ENCODE measurements around the gene GNG3. TPM values are rescaled to one million over a fixed set of nuclear protein-coding genes. Genes with fewer than 3 reads are reported as not detected.

The GNG3 gene
- total and polyA plus RNA-seq, 2 experiments from 2014 or later: 0.23 to 1.2 TPM

GRCh38 chr11:62752994-62753735 lies 45.7 kb downstream of the GNG3 start:
- WGBS (ENCODE audit: low lambda C conversion rate, missing lambda C conversion rate): 90% methylated on average over 15 of the region's 15 CpGs
- Histone ChIP-seq H3K79me2 (peaks cover 32% of the 10 kb centered on the region), H4K20me1 (ENCODE audit: insufficient read depth, poor library complexity, severe bottlenecking) (no peaks in the 10 kb centered on the region), H2AFZ (peak overlapping the region; percentile 70), H3K4me1 (ENCODE audit: insufficient read depth) (peaks cover 12% of the 10 kb centered on the region), H3K9me2 (replicated peaks; ENCODE audit: insufficient read depth) (no peaks in the 10 kb centered on the region), H3K4me2 (peak overlapping the region; percentile 75), H3K9me3 (ENCODE audit: low read depth) (no peaks in the 10 kb centered on the region), H3K27ac (peak overlapping the region; percentile 91), H3K27me3 (no peaks in the 10 kb centered on the region), H3K4me3 (peak overlapping the region; percentile 67), H3K36me3 (replicated peaks; ENCODE audit: insufficient read depth, low read depth) (no peaks in the 10 kb centered on the region)
- TF ChIP-seq CTCF (IDR thresholded peaks at IDR 0.05; ENCODE audit: poor library complexity): no peak
- no peak for TF ChIP-seq EZH2phosphoT487 (IDR thresholded peaks at IDR 0.05; ENCODE audit: low read depth, severe bottlenecking, unreplicated experiment)
- TF ChIP-seq EZH2 (IDR thresholded peaks at IDR 0.05; ENCODE audit: borderline replicate concordance): no peak
- no peak for DNase-seq (ENCODE audit: low spot score)

GRCh38 chr11:62753736-62754603 lies 46.5 kb downstream of the GNG3 start, which contains the start of gene ZBTB3:
TSS of gene ZBTB3 (minus strand) at chr11:62754160. CDS start at chr11:62753664, 496 bp downstream.
- peak; percentile 98 for DNase-seq (ENCODE audit: low spot score)
- Histone ChIP-seq H3K4me3 (peak within 1 kb of the TSS; percentile 67), H4K20me1 (ENCODE audit: insufficient read depth, poor library complexity, severe bottlenecking) (no peaks in the 10 kb centered on the region), H3K79me2 (peaks cover 32% of the 10 kb centered on the region), H3K4me1 (ENCODE audit: insufficient read depth) (peaks cover 12% of the 10 kb centered on the region), H3K4me2 (peak within 1 kb of the TSS; percentile 75), H3K27ac (peak within 1 kb of the TSS; percentile 91), H3K9me3 (ENCODE audit: low read depth) (no peaks in the 10 kb centered on the region), H2AFZ (peak within 1 kb of the TSS; percentile 70), H3K9me2 (replicated peaks; ENCODE audit: insufficient read depth) (no peaks in the 10 kb centered on the region), H3K27me3 (no peaks in the 10 kb centered on the region), H3K36me3 (replicated peaks; ENCODE audit: insufficient read depth, low read depth) (no peaks in the 10 kb centered on the region)
- TF ChIP-seq CTCF (IDR thresholded peaks at IDR 0.05; ENCODE audit: poor library complexity) (no peak), EZH2 (IDR thresholded peaks at IDR 0.05; ENCODE audit: borderline replicate concordance) (no peak), EZH2phosphoT487 (IDR thresholded peaks at IDR 0.05; ENCODE audit: low read depth, severe bottlenecking, unreplicated experiment) (no peak)
- WGBS (ENCODE audit: low lambda C conversion rate, missing lambda C conversion rate): 1% methylated on average over 40 of the region's 47 CpGs

GRCh38 chr11:62755086-62755615 lies 47.7 kb downstream of the GNG3 start:
- 87% methylated on average over 10 of the region's 10 CpGs for WGBS (ENCODE audit: low lambda C conversion rate, missing lambda C conversion rate)
- no peaks in the 10 kb centered on the region for H3K9me3 ChIP-seq (ENCODE audit: low read depth)
- TF ChIP-seq CTCF (IDR thresholded peaks at IDR 0.05; ENCODE audit: poor library complexity) (no peak), EZH2phosphoT487 (IDR thresholded peaks at IDR 0.05; ENCODE audit: low read depth, severe bottlenecking, unreplicated experiment) (no peak), EZH2 (IDR thresholded peaks at IDR 0.05; ENCODE audit: borderline replicate concordance) (no peak)
- no peak overlapping the region for H3K4me3 ChIP-seq
- no peak for DNase-seq (ENCODE audit: low spot score)
- H2AFZ ChIP-seq: no peak overlapping the region
- H3K36me3 ChIP-seq (replicated peaks; ENCODE audit: insufficient read depth, low read depth): no peaks in the 10 kb centered on the region
- H3K4me2 ChIP-seq: no peak overlapping the region
- no peak overlapping the region for H3K27ac ChIP-seq
- no peaks in the 10 kb centered on the region for H3K9me2 ChIP-seq (replicated peaks; ENCODE audit: insufficient read depth)
- H3K4me1 ChIP-seq (ENCODE audit: insufficient read depth): peaks cover 12% of the 10 kb centered on the region
- no peaks in the 10 kb centered on the region for H3K27me3 ChIP-seq
- H4K20me1 ChIP-seq (ENCODE audit: insufficient read depth, poor library complexity, severe bottlenecking): no peaks in the 10 kb centered on the region
- H3K79me2 ChIP-seq: peaks cover 28% of the 10 kb centered on the region
